ENCODE measurements around the gene HEY2. TPM values are rescaled to one million over a fixed set of nuclear protein-coding genes. Genes with fewer than 3 reads are reported as not detected.

HEY2 gene
- total RNA-seq, 1 experiment from 2014 or later, result 6.6 TPM

- Histone ChIP-seq H2AK5ac (ENCODE audit: insufficient read length, low read length) (no peak overlapping the region), H2AFZ (ENCODE audit: low read length) (no peak overlapping the region), H3K9me3 (ENCODE audit: control insufficient read depth, low read depth, low read length) (no peaks in the 10 kb centered on the region), H3K27me3 (ENCODE audit: insufficient read depth, low read length) (no peaks in the 10 kb centered on the region), H4K91ac (ENCODE audit: insufficient read length, low read depth, low read length) (no peak overlapping the region), H3K4ac (ENCODE audit: low read depth, low read length) (no peak overlapping the region), H2BK20ac (ENCODE audit: low read depth, low read length, poor library complexity, severe bottlenecking) (no peak overlapping the region), H4K8ac (replicated peaks; ENCODE audit: insufficient read length, low read depth, low read length) (no peak overlapping the region), H4K20me1 (ENCODE audit: control insufficient read depth, insufficient read depth, insufficient read length) (no peaks in the 10 kb centered on the region), H3K79me1 (ENCODE audit: insufficient read depth, low read depth, low read length, poor library complexity, severe bottlenecking) (no peaks in the 10 kb centered on the region), H3K27ac (ENCODE audit: insufficient read length, low read depth, low read length) (no peak overlapping the region), H3T11ph (ENCODE audit: low read length) (no peak overlapping the region), H2BK15ac (ENCODE audit: low read depth, low read length) (no peak overlapping the region), H3K4me1 (ENCODE audit: insufficient read depth, low read length) (no peaks in the 10 kb centered on the region), H4K5ac (ENCODE audit: insufficient read length, low read depth, low read length) (no peak overlapping the region), H3K4me2 (ENCODE audit: insufficient read depth, insufficient read length, low read length) (no peak overlapping the region), H3K14ac (ENCODE audit: insufficient read depth, low read length) (no peak overlapping the region), H3K23me2 (ENCODE audit: insufficient read length, low read depth, low read length, poor library complexity, severe bottlenecking) (no peaks in the 10 kb centered on the region), H3K18ac (ENCODE audit: insufficient read length, low read depth, low read length) (no peak overlapping the region), H3K56ac (ENCODE audit: insufficient read length, low read depth, low read length) (no peak overlapping the region), H2BK120ac (ENCODE audit: low read depth, low read length, poor library complexity, severe bottlenecking) (no peak overlapping the region), H3K23ac (ENCODE audit: insufficient read length, low read depth, low read length) (no peak overlapping the region), H3K79me2 (ENCODE audit: insufficient read depth, low read length) (no peaks in the 10 kb centered on the region), H2BK5ac (ENCODE audit: insufficient read length, low read length) (no peak overlapping the region), H3K9ac (ENCODE audit: extremely low read depth, insufficient read length, low read length) (no peak overlapping the region), H2BK12ac (ENCODE audit: insufficient read length, low read depth, low read length) (no peak overlapping the region)
- H3K4me1 Mint-ChIP-seq, result no peaks in the 10 kb centered on the region; a peak in 1 of 4 replicates
- H3K27ac Mint-ChIP-seq, result no peak overlapping the region
- peaks cover 3% of the 10 kb centered on the region; the same call in 1 of the 2 replicates for H3K27me3 Mint-ChIP-seq (ENCODE audit: low read depth)
- H3K9me3 Mint-ChIP-seq, result peaks cover 4 to 8% of the 10 kb centered on the region in 2 experiments; a peak in 4 of 5 replicates
- WGBS (ENCODE audit: extremely low coverage, insufficient read length, low lambda C conversion rate), result no CpG with 5 or more reads among the region's 1 CpG
- no peak for DNase-seq
- peaks cover 0 to 4% (median 3%) of the 10 kb centered on the region in 3 experiments; a peak in 5 of 7 replicates for H3K36me3 Mint-ChIP-seq (ENCODE audit: insufficient read depth in 1 of 3, low read depth in 3 of 3)
- TF ChIP-seq CTCF (conservative IDR thresholded peaks at IDR 0.05), result no peak
- H3K4me3 Mint-ChIP-seq, result no peak overlapping the region
Observed at GRCh38 chr6:125765944-125766343, 16.5 kb downstream of the HEY2 start.

All from H9 (cell line).